Osteocyte (in vitro differentiated cells): ENCODE measurements around the gene SEPTIN2. TPM values are rescaled to one million over a fixed set of nuclear protein-coding genes. Genes with fewer than 3 reads are reported as not detected.
A peak's percentile ranks its signal among the peaks of the same experiment; 100 is the strongest.

ENCODE experiments used
- DNase-seq: peaks from one replicate; pipeline ENCODE4 v3.0.0; 2021; ENCODE audit warnings: mixed read lengths; ENCODE audit not compliant: unreplicated experiment; ENCODE audit errors: extremely low spot score
- H3K27ac Mint-ChIP-seq: one replicate; pipeline ENCODE4 v1.8.0; 2021; ENCODE audit warnings: mild to moderate bottlenecking, mixed read lengths; ENCODE audit not compliant: unreplicated experiment
- H3K27me3 Mint-ChIP-seq: one replicate; pipeline ENCODE4 v1.8.0; 2021; ENCODE audit warnings: mixed read lengths; ENCODE audit not compliant: unreplicated experiment
- H3K36me3 Mint-ChIP-seq: one replicate; pipeline ENCODE4 v1.8.0; 2021; ENCODE audit warnings: mixed read lengths; ENCODE audit not compliant: unreplicated experiment
- H3K4me1 Mint-ChIP-seq: one replicate; pipeline ENCODE4 v1.8.0; 2021; ENCODE audit warnings: mixed read lengths; ENCODE audit not compliant: unreplicated experiment
- H3K4me3 Mint-ChIP-seq: one replicate; pipeline ENCODE4 v1.8.0; 2021; ENCODE audit warnings: mild to moderate bottlenecking, moderate library complexity, mixed read lengths; ENCODE audit not compliant: unreplicated experiment
- H3K9me3 Mint-ChIP-seq: one replicate; pipeline ENCODE4 v1.8.0; 2021; ENCODE audit warnings: mixed read lengths; ENCODE audit not compliant: unreplicated experiment
- total RNA-seq: library from RNA; stranded (reverse); gene quantifications from 2 replicates; pipeline ENCODE4 v1.2.1, GENCODE V29; 2021
- TF ChIP-seq, protein P1 (sequence below): fragments of 200-600 bp; sonication (generic); IDR thresholded peaks from 2 replicates; pipeline ENCODE4 v1.5.0; 2021; ENCODE audit warnings: antibody characterized with exemption, mild to moderate bottlenecking, moderate library complexity

Gene SEPTIN2
- total RNA-seq, 1 donor from 2014 or later: 547 TPM

DNA sequence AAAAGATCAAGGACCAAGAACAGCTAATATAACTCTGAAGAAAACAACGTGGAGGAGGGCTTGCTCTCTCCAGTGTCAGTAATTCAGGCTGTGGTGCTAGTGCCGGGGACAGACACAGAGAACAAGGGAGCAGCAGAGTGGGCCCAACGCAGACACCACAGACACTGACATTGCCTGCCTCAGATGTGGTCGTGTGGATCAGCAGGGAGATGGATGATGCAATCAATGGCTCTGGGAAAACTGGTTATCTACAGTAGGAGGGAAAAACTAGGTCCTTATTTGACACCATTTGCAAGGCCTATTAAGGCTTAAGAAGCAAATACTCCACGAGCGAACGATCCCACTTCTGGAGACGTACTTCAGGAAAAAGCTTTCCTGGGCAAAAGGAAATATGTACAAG lies 36.3 kb upstream of the SEPTIN2 start:
- peaks cover 11% of the 10 kb centered on the region for H3K9me3 Mint-ChIP-seq
- TF ChIP-seq, protein P1, sequence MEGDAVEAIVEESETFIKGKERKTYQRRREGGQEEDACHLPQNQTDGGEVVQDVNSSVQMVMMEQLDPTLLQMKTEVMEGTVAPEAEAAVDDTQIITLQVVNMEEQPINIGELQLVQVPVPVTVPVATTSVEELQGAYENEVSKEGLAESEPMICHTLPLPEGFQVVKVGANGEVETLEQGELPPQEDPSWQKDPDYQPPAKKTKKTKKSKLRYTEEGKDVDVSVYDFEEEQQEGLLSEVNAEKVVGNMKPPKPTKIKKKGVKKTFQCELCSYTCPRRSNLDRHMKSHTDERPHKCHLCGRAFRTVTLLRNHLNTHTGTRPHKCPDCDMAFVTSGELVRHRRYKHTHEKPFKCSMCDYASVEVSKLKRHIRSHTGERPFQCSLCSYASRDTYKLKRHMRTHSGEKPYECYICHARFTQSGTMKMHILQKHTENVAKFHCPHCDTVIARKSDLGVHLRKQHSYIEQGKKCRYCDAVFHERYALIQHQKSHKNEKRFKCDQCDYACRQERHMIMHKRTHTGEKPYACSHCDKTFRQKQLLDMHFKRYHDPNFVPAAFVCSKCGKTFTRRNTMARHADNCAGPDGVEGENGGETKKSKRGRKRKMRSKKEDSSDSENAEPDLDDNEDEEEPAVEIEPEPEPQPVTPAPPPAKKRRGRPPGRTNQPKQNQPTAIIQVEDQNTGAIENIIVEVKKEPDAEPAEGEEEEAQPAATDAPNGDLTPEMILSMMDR: no peak
- DNase-seq: no peak

DNA sequence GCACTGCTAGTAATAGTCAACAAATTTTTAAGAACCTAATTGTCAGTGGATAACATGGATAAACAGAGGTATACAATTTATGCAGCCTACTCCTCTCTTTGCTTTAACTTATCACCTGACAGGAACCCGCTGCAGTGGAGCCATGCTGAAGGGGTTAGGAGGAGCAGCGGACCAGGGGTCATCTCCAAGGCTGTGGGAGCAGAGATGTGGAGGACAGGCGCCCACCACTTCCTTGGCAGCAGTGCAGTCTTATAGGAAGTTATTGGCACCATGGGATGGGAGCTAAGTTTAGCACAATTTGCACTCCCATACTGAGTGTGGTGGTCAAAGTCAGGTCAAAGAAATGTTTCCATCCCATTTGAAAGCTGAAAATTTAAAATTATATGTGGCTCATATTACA lies 35.9 kb upstream of the SEPTIN2 start:
- Mint-ChIP-seq H3K4me3 (no peak overlapping the region), H3K36me3 (peaks cover 11% of the 10 kb centered on the region), H3K9me3 (peaks cover 11% of the 10 kb centered on the region), H3K27ac (peak overlapping the region; percentile 53), H3K4me1 (peaks cover 8% of the 10 kb centered on the region), H3K27me3 (no peaks in the 10 kb centered on the region)
- DNase-seq: no peak
- TF ChIP-seq, protein P1: no peak

More for the DNA sequence above, 36.3 kb upstream of the SEPTIN2 start:
- Mint-ChIP-seq H3K36me3 (peaks cover 13% of the 10 kb centered on the region), H3K27ac (peak overlapping the region; percentile 53), H3K4me3 (no peak overlapping the region), H3K27me3 (no peaks in the 10 kb centered on the region), H3K4me1 (peaks cover 8% of the 10 kb centered on the region)

DNA sequence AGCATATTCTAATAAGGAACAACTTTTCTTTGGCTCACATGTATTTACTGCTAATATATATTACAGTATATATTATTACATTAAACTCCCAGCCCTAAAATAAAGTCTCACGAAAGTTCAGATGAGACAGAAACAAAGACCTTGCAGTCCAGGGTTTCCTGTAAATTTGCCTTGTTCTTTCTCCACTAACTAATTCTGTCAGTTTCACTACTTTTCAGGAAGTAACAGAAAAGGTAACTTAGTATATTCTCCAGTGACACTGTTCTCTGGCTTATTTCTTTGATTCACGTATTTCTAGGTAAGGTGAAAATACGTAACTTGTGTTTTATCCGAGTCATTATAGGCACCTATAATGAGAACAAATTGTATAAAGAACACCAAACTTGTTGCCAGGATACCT lies 35.4 kb upstream of the SEPTIN2 start:
- H3K27me3 Mint-ChIP-seq: no peaks in the 10 kb centered on the region
- no peak overlapping the region for H3K4me3 Mint-ChIP-seq
- H3K9me3 Mint-ChIP-seq: peaks cover 7% of the 10 kb centered on the region
- peaks cover 9% of the 10 kb centered on the region for H3K36me3 Mint-ChIP-seq
- TF ChIP-seq, protein P1: no peak
- no peak for DNase-seq
- H3K27ac Mint-ChIP-seq: no peak overlapping the region
- H3K4me1 Mint-ChIP-seq: peaks cover 8% of the 10 kb centered on the region

DNA sequence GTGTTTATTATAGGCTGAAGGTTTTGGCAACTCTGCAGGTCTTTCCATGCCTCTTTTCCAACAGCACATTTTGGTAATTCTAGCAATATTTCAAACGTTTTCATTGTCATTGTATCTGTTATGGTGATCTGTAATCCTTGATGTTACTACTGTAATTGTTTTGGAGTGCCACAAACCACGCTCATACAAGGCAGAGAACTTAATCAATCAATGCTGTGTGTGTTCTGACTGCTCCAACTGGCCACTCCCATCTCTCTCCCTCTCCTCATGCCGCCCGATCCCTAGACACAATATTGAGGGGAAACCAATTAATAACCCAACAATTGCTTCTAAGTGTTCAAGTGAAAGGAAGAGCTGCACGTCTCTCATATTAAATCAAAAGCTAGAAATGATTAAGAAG lies 33.2 kb upstream of the SEPTIN2 start:
- H3K4me1 Mint-ChIP-seq: peaks cover 8% of the 10 kb centered on the region
- H3K27ac Mint-ChIP-seq: no peak overlapping the region
- H3K4me3 Mint-ChIP-seq: no peak overlapping the region
- no peak for DNase-seq
- H3K9me3 Mint-ChIP-seq: no peaks in the 10 kb centered on the region
- no peaks in the 10 kb centered on the region for H3K27me3 Mint-ChIP-seq
- TF ChIP-seq, protein P1: no peak
- peaks cover 4% of the 10 kb centered on the region for H3K36me3 Mint-ChIP-seq

DNA sequence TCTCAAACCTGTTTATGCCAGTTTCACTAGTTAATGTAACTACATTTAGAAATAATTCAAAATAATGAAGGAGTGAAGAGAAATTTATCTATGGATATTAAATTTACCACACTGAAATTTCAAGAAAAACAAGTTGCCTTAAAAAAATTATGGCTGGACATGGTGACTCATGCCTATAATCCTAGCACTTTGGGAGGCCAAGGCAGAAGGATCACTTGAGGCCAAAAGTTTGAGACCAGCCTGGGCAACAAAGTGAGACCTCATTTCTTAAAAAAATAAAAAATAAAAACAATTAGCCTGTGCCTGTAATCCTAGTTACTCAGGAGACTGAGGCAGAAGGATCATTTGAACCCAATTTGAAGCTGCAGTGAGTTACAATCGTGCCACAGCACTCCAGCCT lies 30.1 kb upstream of the SEPTIN2 start:
- no peaks in the 10 kb centered on the region for H3K27me3 Mint-ChIP-seq
- DNase-seq: no peak
- H3K9me3 Mint-ChIP-seq: no peaks in the 10 kb centered on the region
- TF ChIP-seq, protein P1: no peak
- no peaks in the 10 kb centered on the region for H3K4me1 Mint-ChIP-seq
- peaks cover 9% of the 10 kb centered on the region for H3K36me3 Mint-ChIP-seq
- H3K27ac Mint-ChIP-seq: no peak overlapping the region
- H3K4me3 Mint-ChIP-seq: no peak overlapping the region
